Neutrophil (primary cell): Measurements from ENCODE around the gene RWDD3.

Source experiments
- H3K27ac ChIP-seq: fragments of 200-600 bp; sonication (generic); 2 replicates; pipeline ENCODE4 v1.5.1; 2016; ENCODE audit warnings: mild to moderate bottlenecking, moderate library complexity
- H3K27me3 ChIP-seq: fragments of 200-600 bp; sonication (generic); 2 replicates; pipeline ENCODE4 v1.6.0; 2016; ENCODE audit warnings: mild to moderate bottlenecking
- H3K36me3 ChIP-seq: fragments of 200-600 bp; sonication (generic); 2 replicates; pipeline ENCODE4 v1.5.1; 2017
- H3K4me1 ChIP-seq, 2 experiments: fragments of 200-600 bp in 1 of 2; sonication (generic) in 1 of 2; 1 replicate in 1 of 2; 2 replicates in 1 of 2; pipeline versions ENCODE4 v1.5.1 to v1.6.1; 2013 to 2016; ENCODE audit warnings: low read depth in 1 of 2, low read length in 1 of 2, mild to moderate bottlenecking in 1 of 2, moderate library complexity in 1 of 2; ENCODE audit not compliant: control insufficient read depth in 1 of 2, insufficient read depth in 1 of 2
- H3K4me3 ChIP-seq, 2 experiments: fragments of 200-600 bp in 1 of 2; sonication (generic) in 1 of 2; 1 replicate in 1 of 2; 2 replicates in 1 of 2; pipeline ENCODE4 v1.5.1; 2013 to 2016; ENCODE audit warnings: low read depth in 1 of 2, low read length in 1 of 2, mild to moderate bottlenecking in 1 of 2, moderate library complexity in 1 of 2
- H3K9me3 ChIP-seq: fragments of 200-600 bp; sonication (generic); 2 replicates; pipeline ENCODE4 v1.5.1; 2016
- TF ChIP-seq, protein P1 (sequence below): fragments of 200-600 bp; sonication (generic); IDR thresholded peaks from 2 replicates; pipeline ENCODE4 v1.5.1; 2016; ENCODE audit warnings: antibody characterized with exemption

The RWDD3 gene

GRCh38 chr1:95262913-95263312 is 28.9 kb downstream of the RWDD3 start:
- TF ChIP-seq, protein P1, sequence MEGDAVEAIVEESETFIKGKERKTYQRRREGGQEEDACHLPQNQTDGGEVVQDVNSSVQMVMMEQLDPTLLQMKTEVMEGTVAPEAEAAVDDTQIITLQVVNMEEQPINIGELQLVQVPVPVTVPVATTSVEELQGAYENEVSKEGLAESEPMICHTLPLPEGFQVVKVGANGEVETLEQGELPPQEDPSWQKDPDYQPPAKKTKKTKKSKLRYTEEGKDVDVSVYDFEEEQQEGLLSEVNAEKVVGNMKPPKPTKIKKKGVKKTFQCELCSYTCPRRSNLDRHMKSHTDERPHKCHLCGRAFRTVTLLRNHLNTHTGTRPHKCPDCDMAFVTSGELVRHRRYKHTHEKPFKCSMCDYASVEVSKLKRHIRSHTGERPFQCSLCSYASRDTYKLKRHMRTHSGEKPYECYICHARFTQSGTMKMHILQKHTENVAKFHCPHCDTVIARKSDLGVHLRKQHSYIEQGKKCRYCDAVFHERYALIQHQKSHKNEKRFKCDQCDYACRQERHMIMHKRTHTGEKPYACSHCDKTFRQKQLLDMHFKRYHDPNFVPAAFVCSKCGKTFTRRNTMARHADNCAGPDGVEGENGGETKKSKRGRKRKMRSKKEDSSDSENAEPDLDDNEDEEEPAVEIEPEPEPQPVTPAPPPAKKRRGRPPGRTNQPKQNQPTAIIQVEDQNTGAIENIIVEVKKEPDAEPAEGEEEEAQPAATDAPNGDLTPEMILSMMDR, result no peak
- H3K27me3 ChIP-seq, result no peaks in the 10 kb centered on the region
- no peaks in the 10 kb centered on the region for H3K36me3 ChIP-seq
- H3K27ac ChIP-seq, result no peak overlapping the region
- H3K4me3 ChIP-seq, result no peak overlapping the region
- no peaks in the 10 kb centered on the region for H3K4me1 ChIP-seq
- no peaks in the 10 kb centered on the region for H3K9me3 ChIP-seq

GRCh38 chr1:95263450-95263849 is 29.4 kb downstream of the RWDD3 start:
- TF ChIP-seq, protein P1, result no peak
- Histone ChIP-seq H3K9me3 (no peaks in the 10 kb centered on the region), H3K27ac (no peak overlapping the region), H3K4me3 (no peak overlapping the region), H3K27me3 (no peaks in the 10 kb centered on the region), H3K4me1 (no peaks in the 10 kb centered on the region), H3K36me3 (no peaks in the 10 kb centered on the region)

- no peaks in the 10 kb centered on the region for H3K9me3 ChIP-seq
- H3K36me3 ChIP-seq, result no peaks in the 10 kb centered on the region
- TF ChIP-seq, protein P1, result no peak
- H3K27ac ChIP-seq, result no peak overlapping the region
- no peak overlapping the region for H3K4me3 ChIP-seq
- H3K27me3 ChIP-seq, result no peaks in the 10 kb centered on the region
- H3K4me1 ChIP-seq, result no peaks in the 10 kb centered on the region
These were observed 31.1 kb downstream of the RWDD3 start for GRCh38 chr1:95265106-95265505.

DNA sequence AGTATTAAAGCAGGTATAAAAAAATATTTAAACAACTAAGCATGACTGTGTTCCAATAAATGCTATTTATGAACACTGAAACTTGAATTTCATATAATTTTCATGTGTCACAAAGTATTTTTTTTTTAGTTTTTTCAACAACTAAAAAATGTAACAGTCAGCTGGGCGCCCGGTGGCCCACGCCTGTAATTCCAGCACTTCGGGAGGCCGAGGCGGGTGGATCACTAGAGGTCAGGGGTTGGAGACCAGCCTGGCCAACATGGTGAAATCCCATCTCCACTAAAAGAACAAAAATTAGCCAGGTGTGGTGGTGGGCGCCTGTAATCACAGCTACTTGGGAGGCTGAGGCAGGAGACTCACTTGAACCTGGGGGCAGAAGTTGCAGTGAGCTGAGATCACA is 42.4 kb downstream of the RWDD3 start:
- no peak overlapping the region for H3K4me3 ChIP-seq
- no peaks in the 10 kb centered on the region for H3K36me3 ChIP-seq
- no peaks in the 10 kb centered on the region for H3K4me1 ChIP-seq
- TF ChIP-seq, protein P1, result no peak
- no peaks in the 10 kb centered on the region for H3K9me3 ChIP-seq
- H3K27me3 ChIP-seq, result no peaks in the 10 kb centered on the region
- no peak overlapping the region for H3K27ac ChIP-seq

DNA sequence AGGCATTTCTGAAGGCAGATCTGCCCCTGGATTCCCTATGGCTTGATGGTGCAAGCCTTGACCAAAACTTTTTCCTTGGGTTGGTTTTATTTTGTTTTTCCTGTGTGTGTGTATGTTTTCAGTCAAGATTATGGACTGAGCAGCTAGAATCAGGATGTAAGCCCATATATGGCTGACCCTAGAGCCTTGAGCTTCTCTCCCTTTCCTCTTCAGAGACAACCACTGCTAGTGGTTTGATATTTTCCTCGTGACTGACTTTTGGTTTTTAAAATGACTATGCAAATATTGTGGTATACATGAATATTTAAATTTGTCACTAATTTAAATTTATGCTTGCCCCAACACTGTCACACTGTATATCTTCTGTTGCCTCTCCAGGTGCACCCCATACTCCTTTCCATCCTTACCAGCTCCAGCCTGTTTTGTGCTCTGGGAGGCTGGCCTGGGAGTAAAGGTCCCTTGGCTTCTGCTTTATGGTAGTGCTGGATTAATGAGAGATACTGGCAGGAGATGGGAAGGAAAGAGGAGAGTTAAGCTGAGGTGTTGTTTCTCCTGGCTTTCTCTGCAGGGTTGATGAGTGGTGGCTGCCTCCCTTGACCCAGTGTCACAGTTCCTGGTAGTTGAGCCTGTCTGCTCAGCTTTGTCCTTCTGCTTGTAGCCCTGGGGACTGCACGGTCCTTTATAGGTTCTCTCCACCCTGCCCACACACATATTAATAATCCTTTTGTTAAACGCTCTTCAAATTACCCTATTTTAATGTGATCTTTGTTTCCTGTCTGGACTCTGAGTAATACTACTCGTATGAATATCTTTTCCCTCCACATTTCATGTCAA is 44.4 kb downstream of the RWDD3 start:
- Histone ChIP-seq H3K4me3 (no peak overlapping the region), H3K36me3 (no peaks in the 10 kb centered on the region), H3K27ac (no peak overlapping the region), H3K4me1 (no peaks in the 10 kb centered on the region), H3K9me3 (no peaks in the 10 kb centered on the region), H3K27me3 (no peaks in the 10 kb centered on the region)
- TF ChIP-seq, protein P1, result no peak
